Vagina (tissue), 2 donors: ENCODE data around the gene ARSB.

Experiments used
- POLR2A ChIP-seq, 2 donors: fragments of 450-650 bp; IDR thresholded peaks; one replicate each; pipeline ENCODE4 v1.6.1; 2017; ENCODE audit warnings: antibody characterized with exemption in 2 of 2, mild to moderate bottlenecking in 2 of 2, moderate library complexity in 2 of 2
- POLR2AphosphoS5 ChIP-seq, 2 donors: sonication (generic); formaldehyde crosslinking; IDR thresholded peaks; one replicate each; pipeline ENCODE4 v1.9.0; 2017; ENCODE audit warnings: antibody characterized with exemption in 2 of 2, mild to moderate bottlenecking in 2 of 2, low read depth in 1 of 2; ENCODE audit not compliant: insufficient read depth in 1 of 2
- TF ChIP-seq, protein P1 (sequence below), 3 experiments: fragments of 450-650 bp in 2 of 3; fragments of 200-600 bp in 1 of 3; sonication (generic) in 1 of 3; IDR thresholded peaks; one replicate each; pipeline ENCODE4 v1.5.1; 2017 to 2019; ENCODE audit warnings: antibody characterized with exemption in 3 of 3, mild to moderate bottlenecking in 2 of 3, moderate library complexity in 2 of 3

DNA sequence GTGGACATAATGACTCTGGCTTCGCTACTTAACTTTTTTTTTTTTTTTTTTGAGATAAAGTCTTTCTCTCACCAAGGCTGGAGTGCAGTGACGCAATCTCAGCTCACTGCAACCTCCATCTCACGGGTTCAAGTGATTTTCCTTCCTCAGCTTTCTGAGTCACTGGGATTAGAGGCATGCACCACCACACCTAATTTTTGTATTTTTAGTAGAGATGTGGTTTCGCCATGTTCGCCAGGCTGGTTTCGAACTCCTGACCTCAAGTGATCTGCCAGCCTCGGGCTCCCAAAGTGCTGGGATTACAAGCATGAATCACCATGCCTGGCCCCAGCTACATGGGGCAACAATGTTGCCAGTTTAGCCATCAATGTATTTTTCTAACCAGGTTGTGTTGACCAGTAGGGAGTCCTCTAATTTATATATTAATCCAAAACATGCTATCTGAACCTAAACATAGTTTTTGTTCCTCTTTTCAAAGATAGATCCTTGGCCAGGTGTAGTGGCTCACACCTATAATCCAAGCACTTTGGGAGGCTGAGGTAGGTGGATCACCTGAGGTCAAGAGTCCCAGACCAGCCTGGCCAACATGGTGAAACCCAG is 216.2 kb downstream of the ARSB start:
- TF ChIP-seq, protein P1, sequence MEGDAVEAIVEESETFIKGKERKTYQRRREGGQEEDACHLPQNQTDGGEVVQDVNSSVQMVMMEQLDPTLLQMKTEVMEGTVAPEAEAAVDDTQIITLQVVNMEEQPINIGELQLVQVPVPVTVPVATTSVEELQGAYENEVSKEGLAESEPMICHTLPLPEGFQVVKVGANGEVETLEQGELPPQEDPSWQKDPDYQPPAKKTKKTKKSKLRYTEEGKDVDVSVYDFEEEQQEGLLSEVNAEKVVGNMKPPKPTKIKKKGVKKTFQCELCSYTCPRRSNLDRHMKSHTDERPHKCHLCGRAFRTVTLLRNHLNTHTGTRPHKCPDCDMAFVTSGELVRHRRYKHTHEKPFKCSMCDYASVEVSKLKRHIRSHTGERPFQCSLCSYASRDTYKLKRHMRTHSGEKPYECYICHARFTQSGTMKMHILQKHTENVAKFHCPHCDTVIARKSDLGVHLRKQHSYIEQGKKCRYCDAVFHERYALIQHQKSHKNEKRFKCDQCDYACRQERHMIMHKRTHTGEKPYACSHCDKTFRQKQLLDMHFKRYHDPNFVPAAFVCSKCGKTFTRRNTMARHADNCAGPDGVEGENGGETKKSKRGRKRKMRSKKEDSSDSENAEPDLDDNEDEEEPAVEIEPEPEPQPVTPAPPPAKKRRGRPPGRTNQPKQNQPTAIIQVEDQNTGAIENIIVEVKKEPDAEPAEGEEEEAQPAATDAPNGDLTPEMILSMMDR (IDR thresholded peaks at IDR 0.05), result no peak
- no peak for TF ChIP-seq POLR2A (IDR thresholded peaks at IDR 0.05)
- TF ChIP-seq POLR2AphosphoS5 (IDR thresholded peaks at IDR 0.05; ENCODE audit: insufficient read depth in 1 of 2, low read depth in 1 of 2), result no peak
